Measurements from ENCODE around the gene PRDM16.

Gene PRDM16

GRCh38 chr1:3305156-3305555, 236.2 kb downstream of the PRDM16 start:
- DNase-seq (ENCODE audit: low spot score) = no peak

- DNase-seq (ENCODE audit: low spot score) = no peak
These were observed 237.7 kb downstream of the PRDM16 start for GRCh38 chr1:3306583-3307291.

- DNase-seq (ENCODE audit: low spot score) = no peak
These were observed 238.4 kb downstream of the PRDM16 start for GRCh38 chr1:3307359-3307758.

DNA sequence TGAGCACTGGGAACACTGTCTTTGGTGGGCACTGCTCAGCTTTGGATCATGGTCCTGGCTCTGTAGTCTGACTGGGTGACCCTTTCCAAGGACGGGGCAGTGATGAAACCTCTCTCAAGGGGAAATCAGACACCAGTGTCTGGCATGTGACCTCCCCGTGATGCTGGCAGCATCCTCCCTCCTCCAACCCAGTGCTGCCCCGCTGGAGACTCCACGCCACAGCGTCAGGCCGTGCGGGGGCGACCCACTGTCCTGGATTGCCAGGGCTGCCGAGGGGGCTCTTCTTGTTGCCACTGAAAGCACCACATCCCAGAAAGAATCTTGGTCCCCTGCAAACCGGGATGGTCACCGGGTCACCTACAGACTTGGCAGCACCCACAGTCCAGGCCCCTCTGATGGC, 239.1 kb downstream of the PRDM16 start:
- no peak for DNase-seq (ENCODE audit: low spot score)

DNA sequence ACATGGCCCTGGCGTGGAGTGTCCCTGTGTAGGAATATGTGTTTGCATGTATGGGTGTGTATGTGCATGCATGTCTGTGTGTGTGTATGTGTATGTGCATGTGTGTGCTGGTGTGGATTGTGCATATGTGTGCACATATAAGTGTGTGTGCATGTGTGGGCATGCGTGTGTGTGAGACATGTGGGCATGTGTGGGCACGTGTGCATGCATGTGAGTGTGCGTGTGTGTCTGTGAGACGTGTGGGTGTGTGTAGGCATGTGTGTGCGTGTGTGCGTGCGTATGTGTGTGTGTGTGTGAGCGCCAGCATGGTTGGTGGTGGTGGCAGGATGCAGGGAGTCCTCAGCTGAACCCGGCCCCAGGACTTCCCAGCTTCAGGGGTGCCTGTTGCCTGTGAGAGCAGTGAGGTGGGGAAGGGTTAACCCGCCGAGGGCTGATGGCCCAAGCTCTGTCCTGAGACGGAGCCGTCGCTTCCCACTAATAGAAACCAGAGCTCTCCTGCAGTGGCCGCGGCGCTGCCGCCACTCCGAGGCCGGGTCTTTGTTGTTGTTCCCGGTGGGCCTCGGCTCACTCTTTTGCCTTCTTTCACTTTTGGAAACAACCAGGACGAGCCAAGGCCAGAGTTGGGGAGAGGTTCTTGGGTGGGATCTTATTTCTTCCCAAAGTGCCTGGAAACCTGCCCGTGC, 241.9 kb downstream of the PRDM16 start:
- DNase-seq (ENCODE audit: low spot score) = no peak

GRCh38 chr1:3311711-3312110, 242.7 kb downstream of the PRDM16 start:
- DNase-seq (ENCODE audit: low spot score) = no peak

DNA sequence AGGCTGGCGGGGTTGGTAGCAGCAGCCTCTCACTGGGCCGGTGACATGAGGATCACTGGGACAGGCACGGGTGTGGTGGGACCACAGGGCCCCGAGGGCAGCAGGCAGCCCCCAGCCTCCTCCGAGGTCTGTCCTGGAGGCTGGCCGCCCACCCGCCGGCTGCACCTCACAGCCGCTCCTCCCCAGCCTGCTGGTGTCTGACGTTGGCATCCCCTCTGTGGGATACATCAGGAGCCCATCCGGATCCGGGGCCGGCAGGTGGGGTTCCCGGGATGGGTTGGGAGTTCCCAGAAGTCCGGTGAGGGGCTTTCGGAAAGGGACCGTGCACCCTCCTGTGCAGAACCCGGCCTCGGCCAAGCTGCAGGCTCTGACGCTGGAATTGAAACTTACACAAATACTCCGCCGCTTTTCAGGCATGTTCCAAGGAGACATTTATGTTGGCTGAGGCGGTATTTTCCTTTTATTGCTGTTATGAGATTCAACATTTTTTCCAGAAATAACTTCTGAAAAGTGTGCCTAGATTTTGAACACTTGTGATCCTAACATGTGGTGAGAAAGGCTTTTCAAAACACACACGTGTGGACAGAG, 243.4 kb downstream of the PRDM16 start:
- no peak for DNase-seq (ENCODE audit: low spot score)

GRCh38 chr1:3312898-3313575, 244.0 kb downstream of the PRDM16 start:
- DNase-seq (ENCODE audit: low spot score) = peak; percentile 84

DNA sequence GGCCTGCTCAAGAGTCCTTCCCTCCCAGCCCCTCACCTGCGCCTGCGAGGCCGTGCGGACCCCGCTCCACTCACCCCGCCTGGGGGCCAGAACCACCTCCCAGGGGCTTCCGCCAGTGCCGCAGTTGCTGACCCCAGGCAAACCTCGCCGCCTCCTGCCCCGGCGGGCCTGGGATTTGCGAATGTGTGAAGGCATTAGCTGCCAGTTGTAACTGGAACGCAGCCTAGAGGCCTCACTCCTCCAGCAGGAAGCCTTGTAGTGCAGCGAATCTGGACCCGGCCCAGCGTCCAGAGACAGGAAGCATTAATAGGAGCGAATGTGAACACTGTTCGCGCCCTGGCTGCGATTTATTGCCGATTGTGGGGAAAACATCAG, 244.6 kb downstream of the PRDM16 start:
- DNase-seq (ENCODE audit: low spot score) = no peak

DNA sequence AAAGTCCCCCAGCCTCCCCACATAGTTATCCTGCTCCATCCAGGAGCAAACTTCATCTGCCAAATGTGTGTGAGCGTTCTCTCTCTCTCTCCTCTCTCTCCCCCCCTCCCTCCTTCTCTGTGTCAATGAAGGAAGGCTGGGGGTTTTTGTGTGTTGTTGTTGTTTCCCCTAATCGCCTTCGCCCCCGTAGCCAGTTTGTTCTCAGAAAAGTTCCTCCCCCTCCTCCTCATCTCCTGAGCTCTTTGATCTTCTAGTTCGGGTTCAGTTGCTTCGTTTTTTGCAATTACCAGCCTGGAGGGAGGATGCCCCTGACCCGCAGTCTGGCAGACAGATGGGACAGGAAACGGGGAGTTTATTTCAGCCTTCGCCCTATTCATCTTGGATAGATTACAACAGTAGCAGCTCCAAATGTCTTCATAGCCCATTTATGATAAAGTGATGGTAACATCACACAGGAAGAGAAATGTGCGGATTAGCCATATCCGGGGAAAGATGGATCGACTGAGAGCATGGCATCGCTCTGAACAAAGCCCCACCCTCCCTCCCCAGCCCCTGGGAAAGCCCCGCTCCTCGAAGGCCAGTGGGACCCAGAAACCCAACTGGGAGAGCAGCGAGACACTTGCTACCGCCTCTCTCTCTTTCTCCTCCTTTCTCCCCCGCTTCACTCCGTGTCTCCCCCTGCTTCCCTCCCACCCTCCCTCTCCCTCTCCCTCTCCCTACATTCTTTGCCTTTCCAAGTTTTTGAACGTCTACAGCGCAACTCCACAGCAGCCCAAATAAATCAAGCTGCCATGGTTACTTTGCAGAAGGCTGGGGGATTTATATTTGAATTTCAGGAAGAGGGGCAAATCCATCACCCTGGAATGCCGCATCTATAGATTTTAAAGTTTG, 245.7 kb downstream of the PRDM16 start:
- no peak for DNase-seq (ENCODE audit: low spot score)

DNA sequence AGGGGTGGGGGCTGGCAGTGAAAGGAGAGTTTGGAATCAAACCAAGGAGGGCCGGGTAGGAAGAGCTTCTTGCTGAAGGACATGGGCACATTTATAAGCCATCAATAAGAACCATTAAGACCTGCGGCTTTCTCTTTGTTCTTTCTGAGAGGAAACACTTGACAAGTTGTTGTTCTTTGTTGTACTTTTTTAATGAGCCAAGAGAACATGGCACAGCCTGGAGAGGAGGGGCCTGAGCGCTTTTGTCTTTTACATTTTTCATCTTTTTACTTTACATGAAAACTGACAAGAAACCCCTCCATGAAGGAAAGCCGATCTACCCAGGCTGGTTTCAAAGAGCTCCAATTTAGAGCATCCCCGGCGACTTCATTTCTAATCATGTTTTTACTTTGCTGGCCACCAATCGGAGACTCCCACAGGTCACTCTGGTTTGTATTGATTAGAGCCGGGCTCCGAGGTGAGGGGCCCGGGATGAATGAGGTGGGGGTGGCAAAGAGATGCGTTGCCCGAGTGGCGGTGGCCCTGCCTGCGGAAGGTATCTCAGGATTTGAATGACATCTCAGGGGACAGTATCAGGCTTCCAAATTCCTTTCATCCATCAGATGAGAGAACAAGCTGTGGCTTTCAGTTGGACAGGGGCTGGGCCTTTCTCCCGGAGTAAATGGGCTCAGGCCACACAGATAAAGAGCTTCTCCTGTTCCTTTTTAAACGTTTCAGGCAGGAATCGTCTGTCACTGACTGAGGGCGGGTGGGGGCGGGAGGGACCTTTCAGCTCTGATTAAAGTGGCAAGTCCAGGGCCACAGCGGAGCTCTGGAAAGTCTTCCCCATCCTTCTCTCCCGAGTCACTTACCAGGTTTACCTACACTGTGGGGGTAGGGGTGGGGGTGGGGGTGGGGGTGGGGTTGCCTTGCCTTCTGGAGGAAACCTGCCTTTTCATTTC, 246.7 kb downstream of the PRDM16 start:
- DNase-seq (ENCODE audit: low spot score) = no peak

GRCh38 chr1:3316340-3316943, 247.4 kb downstream of the PRDM16 start:
- DNase-seq (ENCODE audit: low spot score) = no peak

GRCh38 chr1:3317456-3317855, 248.5 kb downstream of the PRDM16 start:
- DNase-seq (ENCODE audit: low spot score) = no peak

DNA sequence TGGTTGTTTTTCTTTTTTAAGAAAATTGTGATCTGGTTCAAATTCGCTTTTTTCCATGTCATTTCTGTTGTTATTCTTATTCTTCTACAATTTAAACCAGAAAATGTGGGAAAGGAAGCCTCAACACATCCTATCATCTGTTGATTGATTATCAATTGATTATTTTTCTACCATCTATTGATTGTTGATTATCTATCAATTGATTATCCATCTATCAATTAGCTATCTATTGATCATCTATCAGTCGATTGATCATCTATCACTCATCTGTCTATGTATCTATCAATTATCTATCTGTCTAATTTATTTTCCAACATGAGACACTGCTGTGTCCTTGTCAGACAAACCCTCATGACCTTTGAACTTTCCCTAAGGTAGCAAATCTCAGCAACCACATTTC, 249.3 kb downstream of the PRDM16 start:
- DNase-seq (ENCODE audit: low spot score) = no peak

DNA sequence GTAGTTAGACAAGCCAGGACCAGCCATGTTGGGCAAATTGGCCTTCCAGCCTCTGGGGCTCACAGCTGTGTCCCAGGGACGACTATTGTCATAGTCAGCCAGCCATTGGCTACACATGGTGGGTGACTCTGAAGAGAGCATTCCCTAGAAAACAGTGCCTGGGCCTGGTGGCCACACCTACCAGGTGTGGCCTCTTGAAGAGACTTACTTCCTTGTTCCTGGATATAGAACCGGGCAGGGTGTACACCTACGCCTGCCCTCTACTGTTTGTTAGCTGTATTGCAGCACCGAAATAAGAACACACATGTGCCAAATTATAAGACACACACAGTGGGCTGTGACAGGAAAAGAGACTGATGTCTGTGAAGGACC, 250.9 kb downstream of the PRDM16 start:
- no peak for DNase-seq (ENCODE audit: low spot score)

- no peak for DNase-seq (ENCODE audit: low spot score)
These were observed 251.5 kb downstream of the PRDM16 start for GRCh38 chr1:3320246-3321152.

DNA sequence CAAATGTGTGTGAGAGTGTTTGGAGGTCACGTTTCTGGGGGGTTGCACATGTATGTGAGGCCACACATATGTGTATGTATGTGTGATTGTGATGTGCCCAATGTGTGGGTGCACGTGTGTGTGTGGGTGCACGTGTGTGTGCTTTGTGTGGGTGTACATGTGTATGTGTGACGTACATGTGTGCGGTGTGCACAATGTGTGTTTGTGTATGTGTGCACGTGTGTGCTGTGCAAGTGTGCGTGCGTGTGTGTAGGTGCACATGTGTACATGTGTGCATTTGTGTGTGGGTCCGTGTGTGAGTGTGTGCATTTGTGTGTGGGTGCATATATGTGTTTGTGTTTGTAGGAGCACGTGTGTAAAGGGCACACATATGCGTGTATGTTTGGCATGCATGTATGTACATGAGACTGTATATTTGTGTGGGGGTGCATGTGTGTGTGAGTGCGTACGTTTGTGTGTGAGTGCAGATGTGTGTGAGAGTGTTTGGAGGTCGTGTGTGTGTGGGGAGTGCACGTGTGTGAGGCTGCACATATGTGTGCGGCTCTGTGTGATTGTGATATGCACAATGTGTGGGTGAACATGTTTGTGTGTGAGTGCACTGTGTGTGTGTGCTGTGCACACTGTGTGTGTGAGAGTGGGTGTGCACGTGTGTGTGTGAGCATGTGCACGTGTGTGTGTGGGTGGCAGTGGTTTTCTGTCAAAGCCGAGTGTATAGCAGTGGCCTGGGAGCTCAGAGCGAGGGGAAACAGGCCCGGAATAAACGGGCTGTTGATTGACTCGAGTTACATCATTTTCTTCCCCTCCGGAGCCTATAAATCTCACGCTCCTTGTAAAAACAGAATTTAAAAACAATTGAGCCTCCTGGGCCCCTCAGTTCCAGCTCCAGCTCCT, 252.8 kb downstream of the PRDM16 start:
- DNase-seq (ENCODE audit: low spot score) = no peak

GRCh38 chr1:3322450-3323020, 253.5 kb downstream of the PRDM16 start:
- DNase-seq (ENCODE audit: low spot score) = no peak
